ENCODE data around the gene GREB1L. TPM values are rescaled to one million over a fixed set of nuclear protein-coding genes. Genes with fewer than 3 reads are reported as not detected.
A peak's percentile ranks its signal among the peaks of the same experiment; 100 is the strongest.

GREB1L gene
- polyA plus RNA-seq, 2 of the 4 experiments (the other 2 are of a cell fraction) = 1.4 to 2.8 TPM

GRCh38 chr18:21261352-21261751 is 19.3 kb downstream of the GREB1L start:
- no peak for ATAC-seq
- Histone ChIP-seq H3K4me1 (0 out of 3 replicates have a peak, but pooled peaks cover 9% of the 10 kb centered on the region), H3K4me2 (no peak overlapping the region), H3K9me3 (no peaks in the 10 kb centered on the region), H3K27ac (no peak overlapping the region), H3K4me3 (no peak overlapping the region)
- 94% methylated on average over 1 of the region's 1 CpG for WGBS (ENCODE audit: missing lambda C conversion rate)
- POLR2A ChIA-PET = no interaction called here
- no peak for DNase-seq (ENCODE audit: low read depth in 1 of 2, low spot score in 1 of 2)
- no peak for TF ChIP-seq ELK1 (IDR thresholded peaks at IDR 0.05; ENCODE audit: low read depth, low read length)
- FAIRE-seq = no peak
- CTCF ChIA-PET = no interaction called here

- ATAC-seq (no peak), DNase-seq (ENCODE audit: low read depth in 1 of 2, low spot score in 1 of 2) (no peak), FAIRE-seq (no peak)
- TF ChIP-seq FOXS1 (CRISPR knock-in tag; IDR thresholded peaks at IDR 0.05) (no peak), TFCP2L1 (CRISPR knock-in tag; IDR thresholded peaks at IDR 0.05) (no peak), CHD4 (IDR thresholded peaks at IDR 0.05; ENCODE audit: borderline replicate concordance) (no peak), JUNB (IDR thresholded peaks at IDR 0.05) (no peak), MYC (IDR thresholded peaks at IDR 0.05; ENCODE audit: borderline replicate concordance, low read length) (no peak), BCL3 (IDR thresholded peaks at IDR 0.05) (no peak), RFX5 (IDR thresholded peaks at IDR 0.05) (no peak), CTCF (IDR thresholded peaks at IDR 0.05) (no peak), MAZ (IDR thresholded peaks at IDR 0.05; ENCODE audit: borderline replicate concordance, low read depth, low read length) (no peak), BHLHE40 (IDR thresholded peaks at IDR 0.05; ENCODE audit: low read depth, low read length) (no peak), ESRRA (IDR thresholded peaks at IDR 0.05; ENCODE audit: borderline replicate concordance, low read length) (no peak), ATOH8 (CRISPR knock-in tag; IDR thresholded peaks at IDR 0.05; ENCODE audit: low read depth) (no peak), ZC3H11A (IDR thresholded peaks at IDR 0.05) (no peak), GATA3 (IDR thresholded peaks at IDR 0.05; ENCODE audit: borderline replicate concordance) (no peak), RAD21 (conservative IDR thresholded peaks at IDR 0.05 in 1 of 2, IDR thresholded peaks at IDR 0.05 in 1 of 2) (no peak), HOXB13 (CRISPR knock-in tag; IDR thresholded peaks at IDR 0.05; ENCODE audit: low read depth) (no peak), HOXB5 (CRISPR knock-in tag; IDR thresholded peaks at IDR 0.05) (no peak), HEYL (CRISPR knock-in tag; IDR thresholded peaks at IDR 0.05) (no peak)
- Histone ChIP-seq H3K4me1 (0 out of 3 replicates have a peak, but pooled peaks cover 8% of the 10 kb centered on the region), H3K27ac (no peak overlapping the region), H3K4me2 (no peak overlapping the region), H3K4me3 (no peak overlapping the region), H3K9me3 (no peaks in the 10 kb centered on the region)
- CTCF ChIA-PET = no interaction called here
- POLR2A ChIA-PET = no interaction called here
- 88% methylated on average over 2 of the region's 2 CpGs for WGBS (ENCODE audit: missing lambda C conversion rate)
These were observed 20.2 kb downstream of the GREB1L start for GRCh38 chr18:21262244-21262643.

- 48% methylated on average over 2 of the region's 2 CpGs for whole genome bisulfite sequencing (ENCODE audit: missing lambda C conversion rate)
- H3K4me1 ChIP-seq = 0 out of 3 replicates have a peak, but pooled peaks cover 3% of the 10 kb centered on the region
- TF ChIP-seq KDM5A (IDR thresholded peaks at IDR 0.05) (no peak), CHD2 (IDR thresholded peaks at IDR 0.05; ENCODE audit: low read length, partially characterized antibody) (no peak), MAFK (IDR thresholded peaks at IDR 0.05; ENCODE audit: partially characterized antibody) (peak; percentile 96), HMGXB4 (CRISPR knock-in tag; IDR thresholded peaks at IDR 0.05; ENCODE audit: borderline replicate concordance) (no peak), ZFP36 (IDR thresholded peaks at IDR 0.05; ENCODE audit: borderline replicate concordance, partially characterized antibody) (no peak), FOSL2 (IDR thresholded peaks at IDR 0.05) (no peak), FOSL2 (CRISPR knock-in tag; IDR thresholded peaks at IDR 0.05) (no peak), ELK1 (IDR thresholded peaks at IDR 0.05; ENCODE audit: low read depth, low read length) (no peak), JUNB (IDR thresholded peaks at IDR 0.05) (no peak)
- no peak overlapping the region for H3K27ac ChIP-seq
- FAIRE-seq = no peak
- ChIA-PET POLR2A (no interaction called here), CTCF (no interaction called here)
- no peak for DNase-seq (ENCODE audit: low read depth in 1 of 2, low spot score in 1 of 2)
- H3K4me3 ChIP-seq = no peak overlapping the region
- no peaks in the 10 kb centered on the region for H3K9me3 ChIP-seq
- no peak overlapping the region for H3K4me2 ChIP-seq
- ATAC-seq = no peak
These were observed 20.9 kb downstream of the GREB1L start for GRCh38 chr18:21262979-21263378.

All from A549 (cell line).